Fibroblast of lung (primary cell): ENCODE results near the gene JUNB. TPM values are rescaled to one million over a fixed set of nuclear protein-coding genes. Genes with fewer than 3 reads are reported as not detected.

Experiments used
- DNase-seq, 2 donors: peaks; one replicate each; pipeline versions ENCODE4 v3.0.0 to v3.0.0-alpha.2; 2010; ENCODE audit warnings: low read depth in 2 of 2
- H2AFZ ChIP-seq: 2 replicates; pipeline ENCODE4 v1.5.1; 2012; ENCODE audit warnings: low read length, control low read depth, inconsistent platforms
- H3K27ac ChIP-seq: 2 replicates; pipeline ENCODE4 v1.5.1; 2011; ENCODE audit warnings: low read length, control low read depth; ENCODE audit not compliant: insufficient read depth
- H3K27me3 ChIP-seq: 2 replicates; pipeline ENCODE4 v1.5.1; 2011; ENCODE audit warnings: mild to moderate bottlenecking, low read length; ENCODE audit not compliant: control insufficient read depth, insufficient read depth
- H3K36me3 ChIP-seq: 2 replicates; pipeline ENCODE4 v1.5.1; 2011; ENCODE audit warnings: low read length; ENCODE audit not compliant: control insufficient read depth, insufficient read depth
- H3K4me1 ChIP-seq: 2 replicates; pipeline ENCODE4 v1.5.1; 2011; ENCODE audit warnings: low read length; ENCODE audit not compliant: control insufficient read depth, insufficient read depth; ENCODE audit errors: extremely low read depth
- H3K4me2 ChIP-seq: 2 replicates; pipeline ENCODE4 v1.5.1; 2011; ENCODE audit warnings: low read length, control low read depth; ENCODE audit not compliant: insufficient read depth; ENCODE audit errors: extremely low read depth
- H3K4me3 ChIP-seq, 4 experiments: fragments of 200-600 bp in 1 of 4; sonication (generic) in 1 of 4; replicated peaks in 1 of 4; 2 replicates each; pipeline ENCODE4 v1.5.1; 2011 to 2016; ENCODE audit warnings: low read length in 4 of 4, low read depth in 3 of 4, mild to moderate bottlenecking in 3 of 4, control low read depth in 2 of 4, inconsistent platforms in 1 of 4, mixed read lengths in 1 of 4; ENCODE audit not compliant: insufficient read depth in 1 of 4; ENCODE audit errors: control extremely low read depth in 1 of 4
- H3K79me2 ChIP-seq: 2 replicates; pipeline ENCODE4 v1.5.1; 2012; ENCODE audit warnings: mild to moderate bottlenecking, low read length, inconsistent platforms; ENCODE audit not compliant: control insufficient read depth, insufficient read depth
- H3K9ac ChIP-seq: 2 replicates; pipeline ENCODE4 v1.5.1; 2011; ENCODE audit warnings: mild to moderate bottlenecking, low read length, control low read depth; ENCODE audit not compliant: insufficient read depth
- H3K9me3 ChIP-seq: 2 replicates; pipeline ENCODE4 v1.5.1; 2012; ENCODE audit warnings: low read depth, low read length; ENCODE audit not compliant: control insufficient read depth, insufficient read depth
- H4K20me1 ChIP-seq: 2 replicates; pipeline ENCODE4 v1.5.1; 2011; ENCODE audit warnings: low read length; ENCODE audit not compliant: control insufficient read depth, insufficient read depth; ENCODE audit errors: extremely low read depth
- EZH2 ChIP-seq: IDR thresholded peaks from 2 replicates; pipeline ENCODE4 v1.5.1; 2012; ENCODE audit warnings: low read length, control low read depth, mild to moderate bottlenecking; ENCODE audit errors: missing control alignments
- polyA plus RNA-seq, 2 donors: library from polyadenylated mRNA; depleted of rRNA in 1 of 2; stranded (reverse) in 1 of 2; unstranded in 1 of 2; fragments of >200 nt; gene quantifications; 2 replicates each; pipeline ENCODE4 v1.2.1, GENCODE V29; 2011 to 2012; ENCODE audit warnings: missing spikeins in 1 of 2
- total RNA-seq: library from RNA; depleted of rRNA; stranded (reverse); fragments of >200 nt; gene quantifications from 2 replicates; pipeline ENCODE4 v1.2.1, GENCODE V29; 2014
- TF ChIP-seq, protein P1 (sequence below), 2 donors: IDR thresholded peaks in 1 of 2; conservative IDR thresholded peaks in 1 of 2; 1 replicate in 1 of 2; 2 replicates in 1 of 2; pipeline ENCODE4 v1.5.1; 2011 to 2012; ENCODE audit warnings: low read length in 2 of 2, control low read depth in 1 of 2, inconsistent platforms in 1 of 2, low read depth in 1 of 2, mild to moderate bottlenecking in 1 of 2

Gene JUNB
- total and polyA plus RNA-seq, 2 donors (not counting 1 experiment from before 2014, with no cell fraction given) = 20.2 to 108 TPM

DNA sequence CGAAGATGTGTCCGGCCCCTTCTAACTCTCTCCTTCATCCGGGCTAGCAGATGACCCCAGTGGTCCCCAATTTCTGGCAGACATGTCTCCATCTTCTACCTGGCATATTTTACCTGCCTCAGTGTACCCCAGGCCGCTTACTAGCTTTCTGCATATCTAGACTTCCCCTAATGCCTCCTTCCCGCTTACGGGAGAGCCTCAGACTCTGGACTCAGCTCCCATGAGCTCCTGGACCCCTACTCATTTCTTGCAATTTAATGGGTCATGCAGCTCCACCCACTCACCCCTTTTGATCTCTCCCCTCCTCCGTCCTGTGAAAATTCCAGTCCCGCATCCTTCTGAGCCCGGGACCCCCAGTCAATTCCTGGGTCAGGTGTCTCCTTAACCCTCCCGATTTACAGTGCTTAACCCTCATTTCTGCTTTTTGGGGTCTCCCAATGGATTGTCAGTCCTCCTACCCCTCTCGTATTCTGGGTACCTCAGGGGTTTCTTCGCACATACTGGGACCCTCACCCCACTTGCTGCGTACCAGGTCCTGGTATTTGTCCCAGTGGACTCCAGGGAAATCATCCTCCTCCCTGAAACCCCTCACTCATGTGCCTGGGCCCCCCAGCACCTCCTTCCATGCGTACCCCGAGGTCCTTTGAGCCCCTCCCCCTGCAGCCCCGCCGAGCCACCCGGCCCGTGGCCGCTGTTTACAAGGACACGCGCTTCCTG is 500 bp upstream of the JUNB start:
- TF ChIP-seq EZH2 = no peak
- TF ChIP-seq, protein P1, sequence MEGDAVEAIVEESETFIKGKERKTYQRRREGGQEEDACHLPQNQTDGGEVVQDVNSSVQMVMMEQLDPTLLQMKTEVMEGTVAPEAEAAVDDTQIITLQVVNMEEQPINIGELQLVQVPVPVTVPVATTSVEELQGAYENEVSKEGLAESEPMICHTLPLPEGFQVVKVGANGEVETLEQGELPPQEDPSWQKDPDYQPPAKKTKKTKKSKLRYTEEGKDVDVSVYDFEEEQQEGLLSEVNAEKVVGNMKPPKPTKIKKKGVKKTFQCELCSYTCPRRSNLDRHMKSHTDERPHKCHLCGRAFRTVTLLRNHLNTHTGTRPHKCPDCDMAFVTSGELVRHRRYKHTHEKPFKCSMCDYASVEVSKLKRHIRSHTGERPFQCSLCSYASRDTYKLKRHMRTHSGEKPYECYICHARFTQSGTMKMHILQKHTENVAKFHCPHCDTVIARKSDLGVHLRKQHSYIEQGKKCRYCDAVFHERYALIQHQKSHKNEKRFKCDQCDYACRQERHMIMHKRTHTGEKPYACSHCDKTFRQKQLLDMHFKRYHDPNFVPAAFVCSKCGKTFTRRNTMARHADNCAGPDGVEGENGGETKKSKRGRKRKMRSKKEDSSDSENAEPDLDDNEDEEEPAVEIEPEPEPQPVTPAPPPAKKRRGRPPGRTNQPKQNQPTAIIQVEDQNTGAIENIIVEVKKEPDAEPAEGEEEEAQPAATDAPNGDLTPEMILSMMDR (conservative IDR thresholded peaks at IDR 0.05 in 1 of 2, IDR thresholded peaks at IDR 0.05 in 1 of 2; ENCODE audit: low read depth in 1 of 2, low read length in 2 of 2) = no peak
- Histone ChIP-seq H2AFZ (no peak overlapping the region), H3K4me3 (peak overlapping the region; percentile 1 to 96 (median 36)), H4K20me1 (no peaks in the 10 kb centered on the region), H3K9me3 (no peaks in the 10 kb centered on the region), H3K9ac (peak overlapping the region; percentile 81), H3K4me1 (peaks cover 24% of the 10 kb centered on the region), H3K27ac (peak overlapping the region; percentile 97), H3K79me2 (peaks cover 20% of the 10 kb centered on the region), H3K4me2 (peak overlapping the region; percentile 97), H3K36me3 (peaks cover 2% of the 10 kb centered on the region), H3K27me3 (no peaks in the 10 kb centered on the region)
- no peak for DNase-seq

DNA sequence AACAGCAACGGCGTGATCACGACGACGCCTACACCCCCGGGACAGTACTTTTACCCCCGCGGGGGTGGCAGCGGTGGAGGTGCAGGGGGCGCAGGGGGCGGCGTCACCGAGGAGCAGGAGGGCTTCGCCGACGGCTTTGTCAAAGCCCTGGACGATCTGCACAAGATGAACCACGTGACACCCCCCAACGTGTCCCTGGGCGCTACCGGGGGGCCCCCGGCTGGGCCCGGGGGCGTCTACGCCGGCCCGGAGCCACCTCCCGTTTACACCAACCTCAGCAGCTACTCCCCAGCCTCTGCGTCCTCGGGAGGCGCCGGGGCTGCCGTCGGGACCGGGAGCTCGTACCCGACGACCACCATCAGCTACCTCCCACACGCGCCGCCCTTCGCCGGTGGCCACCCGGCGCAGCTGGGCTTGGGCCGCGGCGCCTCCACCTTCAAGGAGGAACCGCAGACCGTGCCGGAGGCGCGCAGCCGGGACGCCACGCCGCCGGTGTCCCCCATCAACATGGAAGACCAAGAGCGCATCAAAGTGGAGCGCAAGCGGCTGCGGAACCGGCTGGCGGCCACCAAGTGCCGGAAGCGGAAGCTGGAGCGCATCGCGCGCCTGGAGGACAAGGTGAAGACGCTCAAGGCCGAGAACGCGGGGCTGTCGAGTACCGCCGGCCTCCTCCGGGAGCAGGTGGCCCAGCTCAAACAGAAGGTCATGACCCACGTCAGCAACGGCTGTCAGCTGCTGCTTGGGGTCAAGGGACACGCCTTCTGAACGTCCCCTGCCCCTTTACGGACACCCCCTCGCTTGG is 966 bp downstream of the JUNB start:
- peak overlapping the region; percentile 99 for H3K9ac ChIP-seq
- no peaks in the 10 kb centered on the region for H3K9me3 ChIP-seq
- no peak overlapping the region for H2AFZ ChIP-seq
- H3K36me3 ChIP-seq = peaks cover 2% of the 10 kb centered on the region
- H3K79me2 ChIP-seq = peaks cover 20% of the 10 kb centered on the region
- TF ChIP-seq, protein P1 (conservative IDR thresholded peaks at IDR 0.05 in 1 of 2, IDR thresholded peaks at IDR 0.05 in 1 of 2; ENCODE audit: low read depth in 1 of 2, low read length in 2 of 2) = no peak
- no peak for TF ChIP-seq EZH2
- no peaks in the 10 kb centered on the region for H4K20me1 ChIP-seq
- DNase-seq = peak in 1 of 2 donors; percentile 67
- peaks cover 29% of the 10 kb centered on the region for H3K4me1 ChIP-seq
- H3K27ac ChIP-seq = peak overlapping the region; percentile 97
- H3K4me3 ChIP-seq = peak overlapping the region; percentile 73 to 98 (median 94)
- peak overlapping the region; percentile 72 for H3K4me2 ChIP-seq
- no peaks in the 10 kb centered on the region for H3K27me3 ChIP-seq

DNA sequence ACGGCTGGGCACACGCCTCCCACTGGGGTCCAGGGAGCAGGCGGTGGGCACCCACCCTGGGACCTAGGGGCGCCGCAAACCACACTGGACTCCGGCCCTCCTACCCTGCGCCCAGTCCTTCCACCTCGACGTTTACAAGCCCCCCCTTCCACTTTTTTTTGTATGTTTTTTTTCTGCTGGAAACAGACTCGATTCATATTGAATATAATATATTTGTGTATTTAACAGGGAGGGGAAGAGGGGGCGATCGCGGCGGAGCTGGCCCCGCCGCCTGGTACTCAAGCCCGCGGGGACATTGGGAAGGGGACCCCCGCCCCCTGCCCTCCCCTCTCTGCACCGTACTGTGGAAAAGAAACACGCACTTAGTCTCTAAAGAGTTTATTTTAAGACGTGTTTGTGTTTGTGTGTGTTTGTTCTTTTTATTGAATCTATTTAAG is 1.6 kb downstream of the JUNB start:
- peaks cover 29% of the 10 kb centered on the region for H3K4me1 ChIP-seq
- H3K27me3 ChIP-seq = no peaks in the 10 kb centered on the region
- peak overlapping the region; percentile 99 for H3K9ac ChIP-seq
- no peak for DNase-seq
- no peaks in the 10 kb centered on the region for H4K20me1 ChIP-seq
- H3K9me3 ChIP-seq = no peaks in the 10 kb centered on the region
- TF ChIP-seq, protein P1 (conservative IDR thresholded peaks at IDR 0.05 in 1 of 2, IDR thresholded peaks at IDR 0.05 in 1 of 2; ENCODE audit: low read depth in 1 of 2, low read length in 2 of 2) = no peak
- TF ChIP-seq EZH2 = no peak
- peak overlapping the region; percentile 97 for H3K27ac ChIP-seq
- H3K4me2 ChIP-seq = peak overlapping the region; percentile 72
- no peak overlapping the region for H2AFZ ChIP-seq
- peak overlapping the region; percentile 73 to 98 (median 94) for H3K4me3 ChIP-seq
- H3K79me2 ChIP-seq = peaks cover 20% of the 10 kb centered on the region
- H3K36me3 ChIP-seq = peaks cover 2% of the 10 kb centered on the region
